LNCaP clone FGC (cell line): ENCODE measurements around the gene LDLRAD3.

Source experiments
- DNase-seq: peaks from one replicate; pipeline ENCODE4 v3.0.0-alpha.2; 2011; ENCODE audit warnings: low read depth
- H3K4me3 ChIP-seq: 2 replicates; pipeline ENCODE4 v1.5.1; 2011; ENCODE audit warnings: mild to moderate bottlenecking, low read depth, low read length, control low read depth
- CTCF ChIP-seq: IDR thresholded peaks from 2 replicates; pipeline ENCODE4 v1.5.1; 2012; ENCODE audit warnings: mild to moderate bottlenecking; ENCODE audit not compliant: control insufficient read depth, insufficient read depth; ENCODE audit errors: extremely low read depth

Gene LDLRAD3

GRCh38 chr11:36101466-36101865 is 157.6 kb downstream of the LDLRAD3 start:
- H3K4me3 ChIP-seq = no peak overlapping the region
- no peak for DNase-seq
- TF ChIP-seq CTCF = no peak

GRCh38 chr11:36102868-36103267 is 159.0 kb downstream of the LDLRAD3 start:
- no peak for TF ChIP-seq CTCF
- no peak for DNase-seq
- H3K4me3 ChIP-seq = no peak overlapping the region

GRCh38 chr11:36103933-36104530 is 160.2 kb downstream of the LDLRAD3 start:
- no peak for DNase-seq
- H3K4me3 ChIP-seq = no peak overlapping the region
- TF ChIP-seq CTCF = no peak

- no peak for DNase-seq
- no peak for TF ChIP-seq CTCF
- H3K4me3 ChIP-seq = no peak overlapping the region
Observed at GRCh38 chr11:36104660-36104992, 160.8 kb downstream of the LDLRAD3 start.

GRCh38 chr11:36105743-36106581 is 162.1 kb downstream of the LDLRAD3 start:
- no peak for DNase-seq
- TF ChIP-seq CTCF = no peak

DNA sequence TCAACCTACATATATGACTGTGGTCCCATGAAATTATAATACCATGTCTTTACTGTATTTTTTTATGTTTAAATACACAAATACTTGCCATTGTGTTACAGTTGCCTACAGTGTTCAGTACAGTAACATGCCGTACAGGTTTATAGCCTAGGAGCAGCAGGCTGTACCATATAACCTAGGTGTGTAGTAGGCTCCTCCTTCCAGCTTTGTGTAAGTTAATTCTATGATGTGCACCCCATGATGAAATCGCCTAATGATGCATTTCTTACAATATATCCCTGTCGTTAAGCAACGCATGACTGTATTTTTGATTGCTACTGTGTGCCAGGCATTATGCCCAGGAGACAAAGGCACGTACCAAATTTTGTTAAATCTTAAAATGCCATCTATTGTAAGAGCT is 163.7 kb downstream of the LDLRAD3 start:
- H3K4me3 ChIP-seq = no peak overlapping the region
- DNase-seq = no peak
- no peak for TF ChIP-seq CTCF

More at GRCh38 chr11:36105743-36106581, 162.1 kb downstream of the LDLRAD3 start:
- H3K4me3 ChIP-seq = no peak overlapping the region
